ENCODE data around the gene MIPEP. TPM values are rescaled to one million over a fixed set of nuclear protein-coding genes. Genes with fewer than 3 reads are reported as not detected.

The MIPEP gene
- total RNA-seq, 1 donor from 2014 or later, result 15.7 TPM

DNA sequence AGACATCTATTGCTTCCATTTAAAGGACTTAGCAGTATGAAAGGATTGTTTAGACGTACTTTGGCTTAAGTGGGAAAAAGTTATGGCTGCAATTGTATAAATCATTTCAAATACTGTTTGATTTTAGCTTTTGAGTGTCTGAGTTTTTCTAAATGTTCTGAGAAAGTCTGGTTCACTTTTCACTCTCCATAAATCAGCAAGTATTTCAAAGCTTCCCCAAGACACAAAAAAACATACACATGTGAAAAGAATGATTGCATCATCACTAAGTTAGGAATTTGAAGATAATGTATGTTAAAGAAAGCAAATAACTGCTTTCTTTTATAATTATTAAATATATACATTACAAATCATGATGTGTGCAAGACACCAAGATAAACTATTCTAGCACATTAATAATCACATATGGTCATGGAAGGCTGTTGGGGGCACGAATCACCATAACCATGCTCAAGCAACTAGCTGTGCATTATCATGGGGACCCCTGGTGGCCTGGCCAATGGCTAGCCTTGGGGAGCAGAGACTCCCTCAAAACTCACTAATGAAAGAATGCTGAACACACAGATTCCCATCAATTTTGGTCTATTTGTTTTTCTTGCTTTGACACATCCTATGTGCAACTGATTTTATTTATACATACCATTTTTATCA is 111.1 kb downstream of the MIPEP start:
- H3K4me3 ChIP-seq (ENCODE audit: low read depth, low read length), result no peak overlapping the region
- no peak for DNase-seq (ENCODE audit: low read depth)
- TF ChIP-seq, protein P1, sequence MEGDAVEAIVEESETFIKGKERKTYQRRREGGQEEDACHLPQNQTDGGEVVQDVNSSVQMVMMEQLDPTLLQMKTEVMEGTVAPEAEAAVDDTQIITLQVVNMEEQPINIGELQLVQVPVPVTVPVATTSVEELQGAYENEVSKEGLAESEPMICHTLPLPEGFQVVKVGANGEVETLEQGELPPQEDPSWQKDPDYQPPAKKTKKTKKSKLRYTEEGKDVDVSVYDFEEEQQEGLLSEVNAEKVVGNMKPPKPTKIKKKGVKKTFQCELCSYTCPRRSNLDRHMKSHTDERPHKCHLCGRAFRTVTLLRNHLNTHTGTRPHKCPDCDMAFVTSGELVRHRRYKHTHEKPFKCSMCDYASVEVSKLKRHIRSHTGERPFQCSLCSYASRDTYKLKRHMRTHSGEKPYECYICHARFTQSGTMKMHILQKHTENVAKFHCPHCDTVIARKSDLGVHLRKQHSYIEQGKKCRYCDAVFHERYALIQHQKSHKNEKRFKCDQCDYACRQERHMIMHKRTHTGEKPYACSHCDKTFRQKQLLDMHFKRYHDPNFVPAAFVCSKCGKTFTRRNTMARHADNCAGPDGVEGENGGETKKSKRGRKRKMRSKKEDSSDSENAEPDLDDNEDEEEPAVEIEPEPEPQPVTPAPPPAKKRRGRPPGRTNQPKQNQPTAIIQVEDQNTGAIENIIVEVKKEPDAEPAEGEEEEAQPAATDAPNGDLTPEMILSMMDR (conservative IDR thresholded peaks at IDR 0.05; ENCODE audit: low read depth, low read length), result peak; percentile 24

DNA sequence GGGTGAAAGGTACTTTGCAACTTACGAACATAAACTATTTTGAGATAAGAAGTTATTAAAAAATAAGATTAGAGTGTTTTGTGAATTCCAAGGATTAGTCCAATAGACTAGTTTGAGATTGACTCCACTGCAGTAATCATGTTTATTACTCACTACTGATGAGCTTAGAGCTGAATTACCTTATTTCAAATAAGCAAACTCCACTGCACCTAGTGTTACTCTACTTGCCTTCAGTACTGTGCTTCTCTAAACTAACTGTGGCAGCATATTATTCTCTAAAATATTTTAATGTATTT is 111.7 kb downstream of the MIPEP start:
- TF ChIP-seq, protein P1 (conservative IDR thresholded peaks at IDR 0.05; ENCODE audit: low read depth, low read length), result no peak
- no peak overlapping the region for H3K4me3 ChIP-seq (ENCODE audit: low read depth, low read length)
- DNase-seq (ENCODE audit: low read depth), result no peak

DNA sequence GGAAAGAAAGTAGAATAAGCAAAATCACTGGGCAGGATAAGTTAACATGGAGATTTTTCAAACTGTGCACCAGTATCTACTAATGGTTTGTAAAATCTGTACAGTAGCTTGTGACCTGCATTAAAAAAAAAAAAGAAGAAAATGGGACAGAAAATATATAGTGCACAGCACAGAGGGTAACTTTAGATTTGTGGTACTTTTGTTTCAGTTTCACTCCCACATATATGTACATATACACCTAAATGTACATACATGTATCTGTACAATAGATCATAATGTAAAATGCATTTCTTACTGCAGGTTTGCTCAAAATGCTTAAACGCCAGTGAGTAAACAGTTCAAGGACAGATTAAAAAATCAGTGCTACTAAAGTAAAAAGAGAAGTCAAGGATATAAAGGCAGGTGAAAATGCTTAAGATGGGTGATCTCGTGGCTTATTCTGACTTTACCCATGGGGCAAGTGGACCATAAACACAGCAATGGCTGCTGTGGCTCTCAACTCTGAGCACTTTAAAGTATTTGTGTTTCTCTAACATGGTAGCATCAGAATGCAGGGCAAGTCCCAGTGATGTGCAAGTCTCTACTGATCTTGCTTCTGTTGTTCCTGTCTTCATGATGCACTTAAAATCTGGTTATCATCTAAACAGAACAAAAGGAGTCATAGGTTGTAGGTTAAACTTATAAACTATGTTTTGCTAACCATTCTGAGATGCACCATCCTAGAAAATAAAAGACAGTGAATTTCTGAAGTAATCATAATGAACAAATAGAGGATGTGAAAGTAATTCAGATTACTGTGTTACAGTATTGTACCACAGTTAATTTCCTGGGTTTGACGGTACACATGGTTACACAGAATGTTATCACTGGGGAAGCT is 112.3 kb downstream of the MIPEP start:
- no peak for DNase-seq (ENCODE audit: low read depth)
- H3K4me3 ChIP-seq (ENCODE audit: low read depth, low read length), result no peak overlapping the region
- TF ChIP-seq, protein P1 (conservative IDR thresholded peaks at IDR 0.05; ENCODE audit: low read depth, low read length), result no peak

DNA sequence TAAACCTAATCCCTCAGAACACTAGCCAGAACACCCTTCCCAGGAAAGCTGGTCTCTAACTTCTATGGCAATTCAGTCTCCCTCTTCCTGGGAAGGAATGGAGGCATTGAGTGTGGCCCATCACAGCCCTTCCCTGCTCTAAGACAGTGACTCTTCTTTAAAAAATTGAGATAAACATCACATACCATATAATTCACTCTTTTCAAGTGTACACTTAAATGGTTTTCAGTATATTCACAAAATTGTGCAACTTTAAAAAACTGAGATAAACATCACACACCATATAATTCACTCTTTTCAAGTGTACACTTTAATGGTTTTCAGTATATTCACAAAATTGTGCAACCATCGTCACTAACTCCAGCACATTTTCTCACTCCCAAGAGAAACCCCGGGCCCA is 116.5 kb downstream of the MIPEP start:
- no peak for DNase-seq (ENCODE audit: low read depth)
- TF ChIP-seq, protein P1 (conservative IDR thresholded peaks at IDR 0.05; ENCODE audit: low read depth, low read length), result no peak
- no peak overlapping the region for H3K4me3 ChIP-seq (ENCODE audit: low read depth, low read length)

DNA sequence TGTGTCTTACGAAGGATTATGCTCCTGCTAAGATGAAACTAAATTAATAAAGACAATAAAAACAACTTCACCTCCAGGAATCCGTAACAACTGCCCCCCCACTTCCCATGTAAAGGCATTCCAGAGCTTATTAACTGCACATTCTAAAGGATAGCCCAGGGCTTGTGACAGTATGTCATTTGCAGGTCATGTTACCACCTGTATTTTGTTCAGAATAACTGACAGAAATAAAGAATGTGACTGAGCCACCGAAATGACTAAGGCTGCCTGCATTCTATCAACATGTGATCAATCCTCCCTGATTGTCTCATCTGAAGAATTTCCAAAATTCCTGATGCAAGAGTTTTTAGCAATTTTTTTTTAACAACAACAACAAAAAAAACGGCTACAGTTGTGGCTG is 117.2 kb downstream of the MIPEP start:
- no peak overlapping the region for H3K4me3 ChIP-seq (ENCODE audit: low read depth, low read length)
- TF ChIP-seq, protein P1 (conservative IDR thresholded peaks at IDR 0.05; ENCODE audit: low read depth, low read length), result no peak
- DNase-seq (ENCODE audit: low read depth), result no peak

DNA sequence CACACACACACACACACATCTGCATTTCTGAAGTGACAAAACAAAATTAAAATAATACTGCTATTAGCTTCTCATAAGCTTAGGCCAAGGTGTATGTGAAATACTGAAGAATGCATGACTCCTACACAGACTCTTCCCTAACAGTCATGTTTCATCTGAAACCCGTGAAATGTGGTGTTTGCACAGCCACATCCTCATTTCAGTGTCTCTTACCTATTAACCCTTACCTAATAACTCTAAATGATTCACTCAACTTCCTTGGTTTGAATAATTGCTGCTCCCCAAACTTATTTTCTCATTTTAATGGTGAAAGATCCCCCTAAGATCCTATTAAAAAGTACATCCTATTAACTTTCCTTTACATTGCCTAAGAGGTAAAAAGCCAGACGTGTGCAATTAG is 117.6 kb downstream of the MIPEP start:
- DNase-seq (ENCODE audit: low read depth), result no peak
- TF ChIP-seq, protein P1 (conservative IDR thresholded peaks at IDR 0.05; ENCODE audit: low read depth, low read length), result no peak
- no peak overlapping the region for H3K4me3 ChIP-seq (ENCODE audit: low read depth, low read length)
